ENCODE results near the gene KCNJ1. TPM values are rescaled to one million over a fixed set of nuclear protein-coding genes. Genes with fewer than 3 reads are reported as not detected.
A peak's percentile ranks its signal among the peaks of the same experiment; 100 is the strongest.

The KCNJ1 gene
- total and polyA plus RNA-seq, 4 experiments from 2014 or later: 0.17 to 0.23 TPM; not detected in 2

DNA sequence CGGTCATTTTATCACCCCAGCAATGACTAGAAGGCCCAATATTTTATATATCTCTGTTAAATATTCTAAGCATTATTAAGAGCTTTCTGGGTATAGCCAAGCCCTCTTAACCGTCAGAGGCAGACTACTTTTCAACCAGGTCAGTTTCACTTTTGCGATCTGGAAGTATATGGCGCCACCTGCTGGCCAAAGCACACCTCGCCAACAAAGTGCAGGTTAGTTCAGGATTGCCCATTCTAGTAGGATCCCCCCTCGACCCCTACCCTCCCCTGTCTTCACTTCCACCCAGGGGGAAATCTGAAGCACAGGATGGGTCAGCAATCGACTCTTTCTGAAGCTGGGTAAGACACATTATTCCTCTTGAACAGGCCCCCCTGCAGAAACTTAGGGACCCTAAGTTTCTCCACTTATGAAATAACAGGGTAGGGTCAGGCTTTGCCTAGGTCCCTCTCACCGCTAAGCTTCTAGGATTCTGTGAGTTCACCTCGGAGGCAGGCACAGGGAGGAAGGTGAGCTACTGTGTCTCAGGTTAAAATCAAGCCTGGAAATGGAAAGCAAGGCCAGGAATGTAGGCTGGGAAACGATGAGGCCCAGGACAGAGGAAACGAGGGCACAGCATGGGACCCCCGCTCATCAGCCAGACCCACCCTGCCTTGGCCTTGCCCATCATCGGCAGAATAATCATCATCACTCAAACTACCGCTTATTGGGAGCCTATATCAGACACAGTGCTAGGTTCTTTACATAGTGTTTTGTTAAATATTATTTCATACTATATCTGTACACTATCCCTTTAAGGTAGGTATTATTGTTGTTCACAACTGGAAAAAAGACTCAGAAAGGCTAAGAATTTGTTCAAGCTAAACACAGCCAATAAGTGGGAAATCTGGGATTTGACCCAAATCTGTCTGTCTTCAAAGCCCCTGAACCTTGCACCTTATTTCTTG lies 35.6 kb downstream of the KCNJ1 start:
- peak; percentile 79 to 85 (median 83) for DNase-seq
- peaks cover 24% of the 10 kb centered on the region for H3K4me1 ChIP-seq (ENCODE audit: insufficient read depth, low read length)
- peak overlapping the region in 1 of 2 donors; percentile 12 for H3K4me3 ChIP-seq (ENCODE audit: low read length in 2 of 2)
- ChIA-PET CTCF (ENCODE audit: partially characterized antibody) (interaction anchor here (0.5 to 8.5 kb wide), 67 partner anchors 10 to 801 kb away, joined by 3 to 145 read pairs (median 4); no protein-coding TSS in a partner anchor), POLR2A (ENCODE audit: partially characterized antibody) (interaction anchor here (0.6 to 2.8 kb wide), 26 partner anchors 8 to 674 kb away, joined by 3 to 27 read pairs (median 4); partner anchors contain the start of gene FLI1)
- peak overlapping the region; percentile 86 to 98 (median 97) for H3K27ac Mint-ChIP-seq
- no peaks in the 10 kb centered on the region for H3K27me3 ChIP-seq (ENCODE audit: insufficient read depth, low read length)
- peak overlapping the region; percentile 46 to 91 (median 82) for H3K4me3 Mint-ChIP-seq
- H3K9me3 Mint-ChIP-seq: no peaks in the 10 kb centered on the region
- intact Hi-C loops (cut with micrococcal nuclease): loop anchor here (1.0 to 2.0 kb wide), 9 partner anchors 29 to 800 kb away; no protein-coding TSS in a partner anchor
- H3K4me1 Mint-ChIP-seq: peaks cover 21 to 49% (median 36%) of the 10 kb centered on the region in 4 donors
- no peaks in the 10 kb centered on the region for H3K36me3 Mint-ChIP-seq
- peak overlapping the region; percentile 76 for H3K27ac ChIP-seq (ENCODE audit: low read depth, low read length)
- H3K9me3 ChIP-seq (ENCODE audit: control insufficient read depth in 1 of 2, low read length in 2 of 2): no peaks in the 10 kb centered on the region
- no peaks in the 10 kb centered on the region for H3K27me3 Mint-ChIP-seq
- no peaks in the 10 kb centered on the region for H3K36me3 ChIP-seq (ENCODE audit: insufficient read depth, low read length)

DNA sequence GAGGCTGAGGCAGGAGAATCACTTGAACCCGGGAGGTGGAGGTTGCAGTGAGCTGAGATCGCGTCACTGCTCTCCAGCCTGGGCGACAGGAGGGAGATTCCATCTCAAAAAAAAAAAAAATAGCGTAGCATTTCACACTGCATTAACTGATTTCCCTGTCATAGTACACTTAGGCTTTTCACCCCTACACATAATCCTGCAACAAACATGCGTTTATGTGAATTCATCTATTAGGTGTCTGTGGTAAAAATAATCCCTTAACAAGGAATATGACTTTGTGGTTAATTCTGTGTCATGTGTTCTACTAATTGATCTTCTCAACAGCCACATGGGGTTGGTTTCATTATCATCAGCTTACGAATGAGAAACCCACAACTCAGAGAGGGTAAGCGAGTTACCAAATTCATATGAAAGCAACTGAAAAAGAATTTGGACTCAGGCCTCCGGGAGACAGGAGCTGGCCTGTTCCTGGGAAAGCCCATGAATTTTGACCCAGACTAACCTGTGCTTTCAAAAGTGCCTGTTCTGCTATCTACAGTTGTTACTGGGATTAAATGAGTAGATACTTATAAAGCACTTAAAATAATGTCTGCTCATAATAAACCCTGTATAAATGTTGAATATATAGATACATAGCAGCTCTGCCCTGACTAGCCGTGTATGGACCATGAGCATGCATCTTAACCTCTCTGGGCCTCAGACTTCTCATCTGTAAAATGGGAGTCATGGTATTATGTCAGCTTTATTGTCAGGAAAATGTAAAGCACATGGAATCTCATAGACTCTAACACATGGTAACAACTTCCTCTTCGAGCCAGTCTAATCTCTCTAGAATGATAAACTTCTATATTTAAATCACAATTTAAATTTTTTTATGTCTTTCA lies 36.6 kb downstream of the KCNJ1 start:
- Mint-ChIP-seq H3K4me3 (peak overlapping the region; percentile 76 to 91 (median 83)), H3K27me3 (no peaks in the 10 kb centered on the region), H3K4me1 (peaks cover 19 to 44% (median 34%) of the 10 kb centered on the region in 4 donors), H3K36me3 (peaks cover 0 to 1% of the 10 kb centered on the region in 2 donors), H3K27ac (peak overlapping the region; percentile 86 to 98 (median 97)), H3K9me3 (no peaks in the 10 kb centered on the region)
- Histone ChIP-seq H3K27ac (ENCODE audit: low read depth, low read length) (peak overlapping the region; percentile 76), H3K4me1 (ENCODE audit: insufficient read depth, low read length) (peaks cover 24% of the 10 kb centered on the region), H3K27me3 (ENCODE audit: insufficient read depth, low read length) (no peaks in the 10 kb centered on the region), H3K4me3 (ENCODE audit: low read length in 2 of 2) (peak overlapping the region in 1 of 2 donors; percentile 12), H3K36me3 (ENCODE audit: insufficient read depth, low read length) (no peaks in the 10 kb centered on the region), H3K9me3 (ENCODE audit: control insufficient read depth in 1 of 2, low read length in 2 of 2) (no peaks in the 10 kb centered on the region)
- peak; percentile 61 to 78 (median 64) for DNase-seq
- ChIA-PET CTCF (ENCODE audit: partially characterized antibody) (interaction anchor here (0.5 to 8.5 kb wide), 65 partner anchors 8 to 800 kb away, joined by 3 to 145 read pairs (median 4); no protein-coding TSS in a partner anchor), POLR2A (ENCODE audit: partially characterized antibody) (interaction anchor here (0.7 to 2.8 kb wide), 29 partner anchors 9 to 791 kb away, joined by 3 to 27 read pairs (median 4); partner anchors contain the start of gene FLI1)
- intact Hi-C loops (cut with micrococcal nuclease): loop anchor here (1.0 to 2.0 kb wide), 9 partner anchors 30 to 799 kb away; no protein-coding TSS in a partner anchor

DNA sequence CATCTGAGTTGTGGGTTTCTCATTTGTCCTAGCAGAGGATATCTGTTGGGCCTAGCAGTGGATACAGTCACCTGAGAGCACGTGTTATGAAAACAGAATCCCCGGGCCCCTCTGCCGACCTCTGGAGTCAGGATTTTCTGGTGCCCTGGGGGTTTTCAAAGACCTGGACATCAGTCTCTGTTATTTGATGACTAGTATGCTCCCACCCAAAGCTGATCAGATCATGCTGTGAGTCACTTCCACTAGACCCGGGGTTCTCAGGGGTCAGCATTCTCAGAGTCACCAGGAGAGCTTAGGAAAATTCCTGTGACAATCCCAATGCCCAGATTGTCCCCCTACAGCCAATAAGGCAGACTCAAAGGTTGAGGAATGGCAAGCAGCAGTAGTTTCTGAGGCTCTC lies 38.7 kb downstream of the KCNJ1 start:
- no peaks in the 10 kb centered on the region for H3K9me3 ChIP-seq (ENCODE audit: control insufficient read depth in 1 of 2, low read length in 2 of 2)
- ChIA-PET POLR2A (ENCODE audit: partially characterized antibody) (no interaction called here), CTCF (ENCODE audit: partially characterized antibody) (interaction anchor here (0.6 to 8.5 kb wide), 6 partner anchors 18 to 670 kb away, joined by 3 to 145 read pairs (median 102); no protein-coding TSS in a partner anchor)
- no peak overlapping the region for H3K27ac ChIP-seq (ENCODE audit: low read depth, low read length)
- intact Hi-C loops (cut with micrococcal nuclease): no loop called here
- H3K9me3 Mint-ChIP-seq: peaks cover 0 to 2% (median 0%) of the 10 kb centered on the region in 8 donors
- no peaks in the 10 kb centered on the region for H3K27me3 ChIP-seq (ENCODE audit: insufficient read depth, low read length)
- no peak overlapping the region for H3K4me3 Mint-ChIP-seq
- no peak overlapping the region for H3K4me3 ChIP-seq (ENCODE audit: low read length in 2 of 2)
- peaks cover 19 to 47% (median 34%) of the 10 kb centered on the region in 4 donors for H3K4me1 Mint-ChIP-seq
- no peaks in the 10 kb centered on the region for H3K36me3 ChIP-seq (ENCODE audit: insufficient read depth, low read length)
- DNase-seq: no peak
- no peaks in the 10 kb centered on the region for H3K27me3 Mint-ChIP-seq
- peak overlapping the region in 3 of 7 donors; percentile 10 to 75 (median 42) for H3K27ac Mint-ChIP-seq
- peaks cover 0 to 1% of the 10 kb centered on the region in 2 donors for H3K36me3 Mint-ChIP-seq
- peaks cover 24% of the 10 kb centered on the region for H3K4me1 ChIP-seq (ENCODE audit: insufficient read depth, low read length)

DNA sequence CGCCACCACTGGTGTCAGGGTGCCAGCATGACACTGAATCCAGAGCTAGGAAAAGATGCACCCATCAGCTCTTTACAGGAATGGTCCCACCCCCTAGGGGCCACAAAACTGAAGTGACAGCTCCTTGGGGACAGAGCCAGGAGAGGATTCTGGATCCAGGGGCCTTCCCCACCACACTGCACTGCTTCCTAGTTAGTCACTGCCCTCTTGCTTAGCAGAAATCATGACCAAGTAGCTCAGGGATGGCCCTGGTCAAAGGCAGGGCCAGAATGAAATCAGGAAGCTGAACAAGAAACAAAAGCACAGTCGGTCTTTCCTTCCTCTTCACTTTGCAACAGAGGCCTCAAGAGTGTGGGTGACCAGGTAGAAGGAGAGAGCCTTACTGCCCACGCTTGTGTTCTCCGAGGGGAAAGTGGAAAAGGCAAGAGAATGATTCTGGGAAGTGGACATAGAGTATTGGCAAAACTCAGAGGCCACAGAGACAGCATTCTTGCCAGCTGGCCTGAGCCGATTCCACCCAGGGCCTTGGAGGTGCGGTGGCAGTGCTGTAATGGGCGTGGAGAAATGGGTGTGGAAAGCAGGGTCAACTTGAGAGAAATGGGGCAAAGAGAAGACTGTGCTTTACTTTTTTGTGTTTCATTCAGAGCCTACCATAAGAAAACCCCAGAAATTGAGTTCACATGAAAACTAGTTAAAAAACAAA lies 39.8 kb downstream of the KCNJ1 start:
- H3K9me3 ChIP-seq (ENCODE audit: control insufficient read depth in 1 of 2, low read length in 2 of 2): no peaks in the 10 kb centered on the region
- H3K9me3 Mint-ChIP-seq: peaks cover 0 to 2% (median 0%) of the 10 kb centered on the region in 8 donors
- no peaks in the 10 kb centered on the region for H3K27me3 ChIP-seq (ENCODE audit: insufficient read depth, low read length)
- intact Hi-C loops (cut with micrococcal nuclease): no loop called here
- H3K4me1 ChIP-seq (ENCODE audit: insufficient read depth, low read length): peaks cover 24% of the 10 kb centered on the region
- H3K27ac ChIP-seq (ENCODE audit: low read depth, low read length): no peak overlapping the region
- peaks cover 16 to 43% (median 27%) of the 10 kb centered on the region in 4 donors for H3K4me1 Mint-ChIP-seq
- H3K36me3 Mint-ChIP-seq: peaks cover 0 to 4% of the 10 kb centered on the region in 2 donors
- CTCF ChIA-PET (ENCODE audit: partially characterized antibody): interaction anchor here (0.8 to 8.5 kb wide), 10 partner anchors 19 to 669 kb away, joined by 3 to 145 read pairs (median 4); no protein-coding TSS in a partner anchor
- H3K27ac Mint-ChIP-seq: peak overlapping the region; percentile 38 to 87 (median 80)
- no peak overlapping the region for H3K4me3 Mint-ChIP-seq
- POLR2A ChIA-PET (ENCODE audit: partially characterized antibody): interaction anchor here (0.6 to 1.3 kb wide), 3 partner anchors 11 to 656 kb away, joined by 3 to 4 read pairs (median 4); no protein-coding TSS in a partner anchor
- no peaks in the 10 kb centered on the region for H3K27me3 Mint-ChIP-seq
- no peaks in the 10 kb centered on the region for H3K36me3 ChIP-seq (ENCODE audit: insufficient read depth, low read length)
- no peak overlapping the region for H3K4me3 ChIP-seq (ENCODE audit: low read length in 2 of 2)
- no peak for DNase-seq

DNA sequence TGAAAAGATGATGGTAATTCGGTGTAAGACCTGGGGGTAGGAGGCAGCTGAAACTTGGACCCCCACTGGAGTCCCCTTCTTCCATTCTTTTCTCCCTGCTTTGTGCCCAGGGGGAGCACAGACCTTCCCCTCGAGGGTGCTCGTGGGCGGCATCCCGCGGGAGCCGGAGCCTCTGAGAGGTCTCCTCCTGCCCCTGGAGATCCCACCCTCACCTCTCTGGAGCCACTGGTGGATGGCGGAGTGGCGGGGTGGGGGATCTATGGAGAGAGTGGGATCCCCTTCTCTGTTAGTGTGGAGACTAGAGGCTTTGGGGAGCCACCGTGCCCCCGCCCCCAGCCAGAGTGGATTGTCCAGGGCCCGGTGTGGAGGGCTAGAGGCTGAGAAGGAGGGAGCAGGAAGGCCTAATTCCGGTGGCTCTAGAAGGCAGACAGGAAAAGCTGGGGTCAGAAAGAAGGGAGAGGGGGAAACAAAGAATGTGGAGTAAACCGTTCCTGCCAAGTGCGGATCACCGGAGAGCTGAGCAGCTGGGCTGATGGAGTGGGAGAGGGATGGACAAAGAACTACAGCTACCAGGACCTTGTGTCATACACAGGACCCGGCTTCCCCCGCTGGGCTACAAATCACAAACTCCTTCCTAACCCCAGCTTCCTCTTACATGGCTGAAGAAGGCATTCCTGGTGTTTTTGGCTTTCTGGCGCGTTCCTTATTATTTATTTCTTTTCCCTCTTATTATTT lies 41.9 kb downstream of the KCNJ1 start:
- POLR2A ChIA-PET (ENCODE audit: partially characterized antibody): interaction anchor here (1.9 kb wide), 1 partner anchor 29 kb away, joined by 4 read pairs; no protein-coding TSS in a partner anchor
- Mint-ChIP-seq H3K4me1 (peaks cover 4 to 21% (median 11%) of the 10 kb centered on the region in 4 donors), H3K27me3 (no peaks in the 10 kb centered on the region), H3K9me3 (peaks cover 0 to 2% (median 0%) of the 10 kb centered on the region in 8 donors), H3K4me3 (no peak overlapping the region), H3K36me3 (peaks cover 3 to 20% of the 10 kb centered on the region in 2 donors), H3K27ac (peak overlapping the region; percentile 7 to 85 (median 79))
- no peak for DNase-seq
- H3K27ac ChIP-seq (ENCODE audit: low read depth, low read length): no peak overlapping the region
- H3K9me3 ChIP-seq (ENCODE audit: control insufficient read depth in 1 of 2, low read length in 2 of 2): no peaks in the 10 kb centered on the region
- peaks cover 9% of the 10 kb centered on the region for H3K4me1 ChIP-seq (ENCODE audit: insufficient read depth, low read length)
- no peak overlapping the region for H3K4me3 ChIP-seq (ENCODE audit: low read length in 2 of 2)
- H3K36me3 ChIP-seq (ENCODE audit: insufficient read depth, low read length): no peaks in the 10 kb centered on the region
- intact Hi-C loops (cut with micrococcal nuclease): no loop called here
- no peaks in the 10 kb centered on the region for H3K27me3 ChIP-seq (ENCODE audit: insufficient read depth, low read length)
- CTCF ChIA-PET (ENCODE audit: partially characterized antibody): interaction anchor here (0.8 to 8.5 kb wide), 4 partner anchors 23 to 667 kb away, joined by 3 to 122 read pairs (median 6); no protein-coding TSS in a partner anchor
